T47D (cell line): ENCODE results near the gene PARD3.
"Not testable (repeated sequence)": the region's sequence is repeated elsewhere in the genome, so short reads cannot be mapped to it uniquely, and the experiment has no call there.

Experiments used
- DNase-seq, 2 experiments: peaks; one replicate each; pipeline versions ENCODE4 v3.0.0 to v3.0.0-alpha.2; 2011 to 2012; ENCODE audit warnings: low read depth in 1 of 2, low spot score in 1 of 2
- JUND ChIP-seq: IDR thresholded peaks from 2 replicates; pipeline ENCODE4 v1.6.1; 2012; ENCODE audit warnings: low read depth
- in situ Hi-C: cut with HindIII; loops from 2 replicates; pipeline ENCODE4 v1.10.0; 2016; ENCODE audit warnings: low sequenced_read_pairs, low pct_unique_long_range_greater_than_20kb

The PARD3 gene

DNA sequence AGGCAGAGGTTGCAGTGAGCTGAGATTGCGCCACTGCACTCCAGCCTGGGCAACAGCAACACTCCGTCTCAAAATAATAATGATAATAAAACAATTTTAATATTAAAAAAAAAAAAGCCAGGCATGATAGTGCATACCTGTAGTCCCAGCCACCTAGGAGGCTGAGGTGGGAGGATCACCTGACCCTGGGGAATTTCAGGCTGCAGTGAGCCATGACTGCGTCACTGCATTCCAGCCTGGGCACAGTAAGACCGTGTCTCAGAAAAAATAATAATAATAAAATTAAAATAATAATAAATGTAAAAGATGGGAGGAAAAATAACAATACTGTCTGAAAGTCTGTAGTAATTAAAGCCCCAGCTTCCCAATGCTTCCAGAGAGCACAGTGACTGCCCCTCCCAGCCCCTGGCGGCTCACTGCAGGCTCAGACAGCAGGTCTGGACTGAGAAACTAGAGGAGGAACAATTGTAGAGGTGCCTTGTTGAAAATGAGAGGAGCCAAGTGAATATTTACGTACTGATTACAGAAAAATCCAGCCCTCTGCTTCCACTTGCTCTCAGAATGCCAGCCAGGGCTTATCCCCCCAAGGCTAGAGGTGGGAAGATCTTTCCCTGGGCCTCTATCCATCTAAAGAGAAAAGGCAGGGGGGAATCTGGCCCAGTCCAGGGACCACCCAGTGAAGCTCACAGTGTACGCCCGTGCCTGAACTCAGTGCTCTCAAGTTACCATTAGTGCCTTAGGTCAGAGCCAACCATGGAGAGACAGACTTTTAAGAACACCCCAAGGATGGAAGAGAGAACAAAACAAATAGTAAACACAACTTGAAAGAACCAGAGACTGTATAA, 112.8 kb downstream of the PARD3 start:
- no peak for TF ChIP-seq JUND
- in situ Hi-C loops, result no loop called here
- DNase-seq, result no peak

- TF ChIP-seq JUND, result no peak
- no peak for DNase-seq
- in situ Hi-C loops, result no loop called here
Observed at GRCh38 chr10:34701194-34701593, 113.9 kb downstream of the PARD3 start.

DNA sequence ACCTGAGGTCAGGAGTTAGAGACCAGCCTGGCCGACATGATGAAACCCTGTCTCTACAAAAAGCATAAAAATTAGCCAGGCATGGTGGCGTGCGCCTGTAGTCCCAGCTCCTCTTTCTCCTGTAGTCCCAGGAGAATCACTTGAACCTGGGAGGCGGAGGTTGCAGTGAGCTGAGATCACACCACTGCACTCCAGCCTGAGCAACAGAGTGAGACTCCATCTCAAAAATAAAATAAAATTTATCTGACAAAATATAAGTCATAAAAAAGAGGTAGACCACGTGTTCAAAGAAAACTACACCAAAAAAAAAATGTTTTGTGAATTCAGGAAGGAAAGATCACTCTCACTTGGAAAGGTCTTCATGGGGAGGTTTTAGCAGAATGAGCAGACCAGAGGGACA, 114.3 kb downstream of the PARD3 start:
- DNase-seq, in situ Hi-C loops: not testable (repeated sequence)

DNA sequence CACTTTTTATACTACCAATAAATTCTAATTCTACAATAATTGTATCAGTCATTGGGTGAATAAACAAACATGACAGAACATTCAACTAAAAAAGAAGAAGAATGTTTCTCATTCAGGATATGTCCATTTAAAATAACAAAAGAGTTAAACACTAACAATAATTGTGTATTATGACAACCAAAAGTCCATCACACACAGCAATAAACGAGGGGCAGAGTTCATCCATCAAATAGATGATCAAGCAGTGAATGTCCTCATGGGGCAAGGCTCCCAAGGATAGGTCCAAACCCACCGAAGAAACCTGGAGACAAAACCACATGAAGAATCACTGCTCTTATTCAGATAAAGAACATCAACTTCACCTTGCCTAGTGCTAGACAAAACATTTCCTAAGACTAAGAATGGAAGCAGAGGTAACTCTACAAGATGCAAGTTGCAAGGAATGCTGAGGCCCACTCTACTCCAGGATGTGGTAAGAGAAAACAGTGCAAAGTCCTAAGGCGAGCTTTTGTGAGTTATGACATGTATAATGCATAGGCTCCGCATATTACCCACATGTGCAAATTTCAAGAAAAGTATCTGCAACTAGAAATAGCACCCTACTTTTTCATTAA, 115.1 kb downstream of the PARD3 start:
- no peak for DNase-seq
- in situ Hi-C loops, result no loop called here
- no peak for TF ChIP-seq JUND

GRCh38 chr10:34698979-34699378, 116.1 kb downstream of the PARD3 start:
- peak in 1 of 2 experiments; percentile 72 for DNase-seq
- peak; percentile 90 for TF ChIP-seq JUND
- in situ Hi-C loops, result no loop called here

DNA sequence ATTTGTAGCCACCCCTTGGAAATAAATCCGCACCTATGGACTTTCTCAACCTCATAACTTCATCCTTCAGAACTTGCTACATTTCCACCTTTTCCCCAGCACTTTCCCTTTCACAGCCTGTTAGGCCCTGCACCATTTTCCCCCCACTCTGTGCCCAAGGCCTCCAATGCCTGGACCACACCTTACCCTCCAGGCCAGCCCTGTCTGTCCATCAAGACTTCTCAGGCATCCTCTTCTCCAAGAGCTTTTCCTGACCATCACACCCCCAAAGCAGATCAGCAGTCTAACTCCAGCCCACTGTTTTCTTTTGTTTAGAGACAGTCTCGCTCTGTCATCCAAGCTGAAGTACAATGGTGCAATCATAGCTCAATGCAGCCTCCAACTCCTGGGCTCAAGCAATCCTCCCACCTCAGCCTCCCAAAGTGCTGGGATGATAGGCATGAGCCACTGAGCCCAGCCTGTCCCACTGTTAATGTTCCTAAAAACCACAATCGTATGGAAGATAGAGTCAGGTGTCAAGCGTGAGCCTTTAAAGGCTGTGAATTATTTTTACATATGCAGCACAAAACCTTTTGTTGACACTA, 116.8 kb downstream of the PARD3 start:
- TF ChIP-seq JUND, result no peak
- no peak for DNase-seq
- in situ Hi-C loops, result no loop called here

DNA sequence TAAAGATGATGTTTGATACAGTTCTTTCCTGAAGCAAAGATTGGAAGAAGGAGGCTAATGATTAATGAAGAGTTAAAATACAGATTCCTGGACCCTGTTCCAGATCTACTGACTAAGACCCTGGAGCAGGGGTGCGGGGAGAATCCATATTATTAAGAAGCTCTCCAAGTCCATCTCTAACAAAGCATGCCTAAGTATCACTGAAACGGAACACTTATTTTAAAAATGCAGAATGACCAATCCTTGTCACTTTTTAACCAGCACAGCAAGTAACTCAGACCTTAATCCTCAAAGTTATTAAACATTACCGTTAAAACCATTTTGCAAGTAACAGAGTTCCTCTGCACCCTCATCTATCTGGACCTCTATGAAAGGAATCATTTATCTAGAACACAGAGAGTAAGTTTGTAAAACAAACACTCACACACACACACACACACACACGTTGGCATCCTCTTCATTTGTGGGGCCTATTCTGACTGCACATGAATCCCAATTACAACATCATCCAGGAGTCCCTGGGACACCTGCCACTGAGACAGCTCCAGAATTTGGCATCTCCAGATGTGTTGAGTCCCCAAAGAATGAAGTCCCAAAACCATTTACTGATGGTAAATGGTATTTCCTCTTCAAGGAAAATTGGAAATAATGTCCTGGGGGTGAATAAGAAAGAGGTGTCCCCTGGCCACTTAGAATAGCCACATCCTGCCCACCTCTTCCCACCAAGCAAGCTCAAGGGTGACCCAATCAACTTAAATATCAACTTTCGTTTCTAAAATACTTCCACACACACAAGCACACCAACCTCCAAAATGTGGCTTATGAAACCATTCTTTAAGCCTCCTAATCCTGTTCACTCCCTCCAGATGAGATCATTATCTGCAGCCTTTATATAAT, 117.5 kb downstream of the PARD3 start:
- no peak for DNase-seq
- no peak for TF ChIP-seq JUND
- in situ Hi-C loops, result no loop called here

DNA sequence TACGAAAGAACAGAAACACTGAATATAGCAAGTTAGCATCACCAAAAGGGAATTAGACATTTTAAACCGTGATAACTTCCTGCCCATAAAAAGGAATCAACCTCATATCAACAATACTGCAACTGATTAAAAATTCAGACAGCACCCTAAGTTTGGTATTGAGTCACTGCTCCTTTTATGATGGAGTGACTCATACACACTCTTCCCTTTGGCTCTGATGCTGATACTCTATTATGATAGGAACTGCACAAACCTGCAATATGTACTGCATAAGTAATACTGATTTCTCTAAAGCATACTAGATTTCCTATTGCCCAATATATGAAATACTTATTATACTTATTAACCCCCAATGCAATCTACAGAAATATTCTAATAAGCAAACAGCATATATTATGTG, 118.7 kb downstream of the PARD3 start:
- in situ Hi-C loops, result no loop called here
- TF ChIP-seq JUND, result no peak
- DNase-seq, result no peak

GRCh38 chr10:34690383-34691049, 124.6 kb downstream of the PARD3 start:
- no peak for TF ChIP-seq JUND
- peak in 1 of 2 experiments; percentile 51 for DNase-seq
- in situ Hi-C loops, result no loop called here

GRCh38 chr10:34689053-34689452, 126.0 kb downstream of the PARD3 start:
- no peak for TF ChIP-seq JUND
- in situ Hi-C loops, result no loop called here
- no peak for DNase-seq

DNA sequence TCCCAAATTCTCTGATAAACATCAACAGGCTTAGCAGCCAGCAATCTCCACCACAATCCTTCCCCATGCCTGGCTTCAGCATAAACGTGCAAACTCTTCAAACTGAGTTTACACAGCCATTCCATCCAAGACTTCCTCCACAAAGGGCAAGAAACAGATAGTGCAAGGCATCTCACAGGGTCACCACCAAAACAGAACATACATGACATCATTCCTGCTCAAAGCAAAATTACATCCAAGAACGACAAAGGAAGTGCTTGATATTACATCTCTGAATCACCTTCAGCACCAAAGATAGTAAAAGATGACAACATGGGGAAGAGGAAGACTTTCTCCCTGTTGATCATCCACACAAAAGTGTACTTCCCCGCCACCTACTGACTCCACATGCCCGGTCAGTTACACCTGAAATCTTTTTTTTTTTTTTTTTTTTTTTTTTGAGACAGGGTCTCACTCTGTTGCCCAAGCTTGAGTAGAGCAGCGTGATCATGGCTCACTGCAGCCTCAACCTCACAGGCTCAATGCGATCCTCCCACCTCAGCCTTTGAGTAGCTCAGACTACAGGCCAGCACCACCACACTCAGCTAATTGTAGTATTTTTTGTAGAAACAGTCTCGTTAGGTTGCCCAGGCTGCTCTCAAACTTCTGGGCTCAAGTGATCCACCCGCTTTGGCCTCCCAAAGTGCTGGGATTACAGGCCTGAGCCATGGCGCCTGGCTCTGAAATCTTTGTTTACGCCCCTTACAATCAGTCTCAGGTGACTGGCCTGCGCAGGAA, 127.5 kb downstream of the PARD3 start:
- TF ChIP-seq JUND, result no peak
- in situ Hi-C loops, result no loop called here
- DNase-seq, result no peak
